GM10248 (cell line): ENCODE data around the gene KCNK16.

Experiments used
- CTCF ChIA-PET: fragments of 300-600 bp; sonication (Branson Sonifier 250); formaldehyde crosslinking; extraction: SDS; loops from one replicate; lab custom pipeline; 2021; ENCODE audit warnings: antibody characterized with exemption; lab: Yijun Ruan, JAX
- POLR2A ChIA-PET: fragments of 350-650 bp; sonication (Branson Sonifier 250); formaldehyde crosslinking; extraction: SDS; loops from one replicate; lab custom pipeline; 2020; ENCODE audit warnings: antibody characterized with exemption; lab: Yijun Ruan, JAX
- DNase-seq: peaks from one replicate; pipeline ENCODE4 v3.0.0; 2012; ENCODE audit errors: extremely low spot score
- TF ChIP-seq, protein P1 (sequence below): IDR thresholded peaks from 2 replicates; pipeline ENCODE4 v1.5.1; 2012; ENCODE audit warnings: mild to moderate bottlenecking, low read depth; ENCODE audit errors: extremely low read depth, missing control alignments, control extremely low read depth

The KCNK16 gene

DNA sequence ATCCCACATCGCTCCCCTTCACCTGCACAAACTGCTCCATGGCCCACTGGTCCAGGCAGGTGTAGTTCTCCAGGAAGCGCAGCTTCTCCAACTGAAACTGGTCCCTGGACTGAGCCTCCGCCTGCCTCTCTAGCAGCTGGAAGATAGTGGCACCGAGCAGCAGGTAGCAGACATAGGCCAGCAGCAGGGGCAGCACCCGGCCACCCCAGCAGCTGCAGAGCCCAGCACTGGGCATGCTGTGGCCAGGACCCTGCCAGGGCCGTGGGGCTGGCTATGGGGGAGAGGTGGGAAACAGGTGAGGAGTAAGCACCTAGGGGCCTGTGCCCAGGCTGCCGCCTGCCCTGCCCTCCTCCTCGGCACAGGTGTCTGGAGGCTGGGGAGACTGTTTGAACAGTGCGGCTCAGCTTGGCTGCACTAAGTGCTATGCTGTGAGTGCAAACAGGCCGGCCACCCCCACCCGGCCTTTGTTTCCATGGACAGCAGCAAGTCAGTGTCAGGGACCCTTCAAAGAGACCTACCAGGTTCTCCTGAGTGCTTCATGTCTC lies at the start of gene KCNK16:
Gene KCNK16 (minus strand): TSS at position 397 of the 545 bp plus-strand sequence. CDS start 162 bp downstream, at position 235.
- DNase-seq = no peak
- ChIA-PET CTCF (interaction anchor here (1.1 kb wide), 1 partner anchor 19 kb away, joined by 3 read pairs; no protein-coding TSS in a partner anchor), POLR2A (interaction anchor here (0.7 kb wide), 1 partner anchor 93 kb away, joined by 3 read pairs; the partner anchor contains the start of gene KCNK5)
- TF ChIP-seq, protein P1, sequence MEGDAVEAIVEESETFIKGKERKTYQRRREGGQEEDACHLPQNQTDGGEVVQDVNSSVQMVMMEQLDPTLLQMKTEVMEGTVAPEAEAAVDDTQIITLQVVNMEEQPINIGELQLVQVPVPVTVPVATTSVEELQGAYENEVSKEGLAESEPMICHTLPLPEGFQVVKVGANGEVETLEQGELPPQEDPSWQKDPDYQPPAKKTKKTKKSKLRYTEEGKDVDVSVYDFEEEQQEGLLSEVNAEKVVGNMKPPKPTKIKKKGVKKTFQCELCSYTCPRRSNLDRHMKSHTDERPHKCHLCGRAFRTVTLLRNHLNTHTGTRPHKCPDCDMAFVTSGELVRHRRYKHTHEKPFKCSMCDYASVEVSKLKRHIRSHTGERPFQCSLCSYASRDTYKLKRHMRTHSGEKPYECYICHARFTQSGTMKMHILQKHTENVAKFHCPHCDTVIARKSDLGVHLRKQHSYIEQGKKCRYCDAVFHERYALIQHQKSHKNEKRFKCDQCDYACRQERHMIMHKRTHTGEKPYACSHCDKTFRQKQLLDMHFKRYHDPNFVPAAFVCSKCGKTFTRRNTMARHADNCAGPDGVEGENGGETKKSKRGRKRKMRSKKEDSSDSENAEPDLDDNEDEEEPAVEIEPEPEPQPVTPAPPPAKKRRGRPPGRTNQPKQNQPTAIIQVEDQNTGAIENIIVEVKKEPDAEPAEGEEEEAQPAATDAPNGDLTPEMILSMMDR = no peak

GRCh38 chr6:39370390-39370789 lies 47.9 kb upstream of the KCNK16 start:
- TF ChIP-seq, protein P1 = no peak
- ChIA-PET POLR2A (no interaction called here), CTCF (interaction anchor here (1.3 to 2.3 kb wide), 3 partner anchors 8 to 22 kb away, joined by 3 to 12 read pairs (median 7); no protein-coding TSS in a partner anchor)
- DNase-seq = no peak

GRCh38 chr6:39369987-39370386 lies 47.5 kb upstream of the KCNK16 start:
- DNase-seq = no peak
- TF ChIP-seq, protein P1 = no peak
- POLR2A ChIA-PET = no interaction called here
- CTCF ChIA-PET = interaction anchor here (1.3 to 2.3 kb wide), 3 partner anchors 8 to 21 kb away, joined by 3 to 12 read pairs (median 7); no protein-coding TSS in a partner anchor

- ChIA-PET CTCF (interaction anchor here (0.9 to 1.2 kb wide), 2 partner anchors 15 to 1660 kb away, joined by 3 to 4 read pairs; no protein-coding TSS in a partner anchor), POLR2A (no interaction called here)
- TF ChIP-seq, protein P1 = no peak
- no peak for DNase-seq
These were observed 45.2 kb upstream of the KCNK16 start for GRCh38 chr6:39367700-39368099.

DNA sequence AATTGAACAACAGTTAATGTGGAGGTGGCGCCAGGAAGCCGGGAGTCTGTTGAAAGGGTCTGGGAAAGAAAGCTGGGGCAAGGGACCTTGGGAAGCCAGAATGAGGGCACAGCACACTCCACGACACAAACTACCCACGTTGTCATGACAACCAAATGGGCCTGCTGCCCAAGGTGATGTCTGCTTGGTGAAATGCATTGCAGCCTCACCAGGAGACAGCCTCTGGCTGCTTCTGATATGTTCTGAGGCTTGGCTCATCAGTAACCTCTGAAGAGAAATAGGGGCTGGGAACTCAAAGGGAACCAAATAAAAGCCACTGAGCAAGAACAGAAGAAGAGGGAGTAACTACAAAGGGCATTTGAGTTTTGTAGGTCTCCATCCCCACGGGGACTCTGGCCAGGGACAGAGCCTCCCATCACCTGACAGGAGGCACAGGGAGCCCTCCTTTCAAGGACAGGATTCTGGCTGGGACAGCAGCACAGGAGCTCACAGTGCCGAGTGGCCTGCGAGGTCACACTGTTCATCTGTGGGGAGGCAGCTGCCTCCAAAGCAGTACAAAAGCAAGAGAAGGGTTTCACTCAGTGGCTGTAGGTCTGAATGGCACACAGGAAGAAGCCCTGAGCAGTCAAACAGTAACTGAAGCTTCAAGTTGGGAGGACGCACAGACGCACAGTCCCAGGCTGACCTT lies 44.6 kb upstream of the KCNK16 start:
- CTCF ChIA-PET = interaction anchor here (0.9 to 1.0 kb wide), 2 partner anchors 14 to 1661 kb away, joined by 3 read pairs; no protein-coding TSS in a partner anchor
- TF ChIP-seq, protein P1 = no peak
- no peak for DNase-seq
- POLR2A ChIA-PET = interaction anchor here (0.7 kb wide), 1 partner anchor 1489 kb away, joined by 4 read pairs; no protein-coding TSS in a partner anchor

DNA sequence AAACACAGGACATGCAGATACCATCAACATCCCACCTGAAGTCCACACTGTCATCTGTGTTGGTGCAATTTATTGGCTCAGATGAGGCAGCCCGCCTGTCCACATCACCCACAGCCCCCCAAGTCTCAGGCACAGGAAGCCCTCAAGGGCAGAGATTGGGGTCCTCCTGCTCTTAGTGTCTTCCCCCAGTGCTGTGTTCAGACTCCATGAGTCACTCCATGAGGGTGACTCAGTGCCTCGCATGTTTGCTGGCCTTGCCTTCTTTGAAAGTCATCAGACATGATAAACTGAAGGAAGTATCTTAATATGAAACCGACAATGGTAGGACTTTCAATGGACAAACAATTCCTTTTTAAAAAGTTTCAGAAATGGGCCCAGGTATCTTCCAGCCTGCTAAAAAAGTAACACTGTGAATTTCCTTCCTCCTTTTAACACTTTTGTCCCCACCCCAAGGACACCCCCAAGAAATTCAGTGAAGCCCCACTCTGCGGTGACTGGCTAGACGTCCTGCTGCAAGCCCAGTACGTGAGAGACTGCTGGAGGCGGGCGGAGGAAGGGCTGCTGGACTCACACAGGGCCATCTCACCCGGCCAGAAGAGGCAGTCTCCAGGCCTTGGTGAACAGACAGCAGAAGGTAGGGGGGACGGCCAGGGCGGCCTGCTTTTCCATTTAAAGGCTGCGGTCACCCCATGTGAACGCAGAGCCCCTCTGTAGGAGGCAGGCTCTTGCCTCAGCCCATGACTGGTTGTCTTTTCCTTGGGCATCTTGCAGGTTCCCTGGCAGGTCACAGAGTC lies 43.0 kb upstream of the KCNK16 start:
- POLR2A ChIA-PET = no interaction called here
- DNase-seq = no peak
- TF ChIP-seq, protein P1 = no peak
- CTCF ChIA-PET = interaction anchor here (0.9 to 4.3 kb wide), 6 partner anchors 12 to 1662 kb away, joined by 3 to 23 read pairs (median 5); no protein-coding TSS in a partner anchor
